Karpas-422 (cell line): ENCODE data around the gene NCOA6. TPM values are rescaled to one million over a fixed set of nuclear protein-coding genes. Genes with fewer than 3 reads are reported as not detected.

Experiments
- DNase-seq: peaks from one replicate; pipeline ENCODE4 v3.0.0-alpha.2; 2015
- H2AFZ ChIP-seq: fragments of 200-600 bp; sonication (generic); 2 replicates; pipeline ENCODE4 v1.6.1; 2014; ENCODE audit warnings: antibody characterized with exemption, low read length, mixed read lengths
- H3K27ac ChIP-seq: fragments of 200-600 bp; sonication (generic); 2 replicates; pipeline ENCODE4 v1.5.1; 2014; ENCODE audit warnings: mild to moderate bottlenecking, low read length, moderate library complexity
- H3K27me3 ChIP-seq: fragments of 200-600 bp; sonication (generic); 2 replicates; pipeline ENCODE4 v1.6.1; 2014; ENCODE audit warnings: low read length, mixed read lengths
- H3K36me3 ChIP-seq: fragments of 200-600 bp; sonication (generic); 2 replicates; pipeline ENCODE4 v1.6.1; 2014; ENCODE audit warnings: low read length, mixed read lengths; ENCODE audit not compliant: insufficient read depth
- H3K4me1 ChIP-seq: fragments of 200-600 bp; sonication (generic); 2 replicates; pipeline ENCODE4 v1.6.1; 2014; ENCODE audit warnings: mild to moderate bottlenecking, low read length, mixed read lengths
- H3K4me2 ChIP-seq: fragments of 200-600 bp; sonication (generic); 2 replicates; pipeline ENCODE4 v1.6.1; 2014; ENCODE audit warnings: low read length, low read depth, mild to moderate bottlenecking; ENCODE audit not compliant: poor library complexity, severe bottlenecking
- H3K4me3 ChIP-seq: fragments of 200-600 bp; sonication (generic); 2 replicates; pipeline ENCODE4 v1.5.1; 2014; ENCODE audit warnings: mild to moderate bottlenecking, antibody characterized with exemption, low read length, mixed read lengths
- H3K79me2 ChIP-seq: fragments of 200-600 bp; sonication (generic); 2 replicates; pipeline ENCODE4 v1.6.1; 2014; ENCODE audit warnings: mild to moderate bottlenecking, low read length, mixed read lengths
- H3K9ac ChIP-seq: fragments of 200-600 bp; sonication (generic); 2 replicates; pipeline ENCODE4 v1.6.0; 2014; ENCODE audit warnings: low read length
- H3K9me2 ChIP-seq: fragments of 200-600 bp; sonication (generic), shearing (Covaris generic); replicated peaks from 2 replicates; pipeline ENCODE4 v1.6.0; 2014; ENCODE audit warnings: mild to moderate bottlenecking, low read length, moderate library complexity; ENCODE audit not compliant: insufficient read depth
- H3K9me3 ChIP-seq: fragments of 300-700, 200-600 bp; sonication (generic); 2 replicates; pipeline ENCODE4 v1.6.1; 2014; ENCODE audit warnings: low read length, mixed read lengths
- H4K20me1 ChIP-seq: fragments of 200-600 bp; sonication (generic); 2 replicates; pipeline ENCODE4 v1.6.1; 2014; ENCODE audit warnings: mild to moderate bottlenecking, antibody characterized with exemption, low read length, low read depth; ENCODE audit not compliant: insufficient read depth
- total RNA-seq: library from RNA; depleted of rRNA; stranded (reverse); fragments of >200 nt; shearing (Covaris generic); gene quantifications from 2 replicates; pipeline ENCODE4 v1.2.3, GENCODE V29; 2014; ENCODE audit warnings: low replicate concordance

NCOA6 gene
- total RNA-seq, 1 experiment from 2014 or later, result 15.4 TPM

DNA sequence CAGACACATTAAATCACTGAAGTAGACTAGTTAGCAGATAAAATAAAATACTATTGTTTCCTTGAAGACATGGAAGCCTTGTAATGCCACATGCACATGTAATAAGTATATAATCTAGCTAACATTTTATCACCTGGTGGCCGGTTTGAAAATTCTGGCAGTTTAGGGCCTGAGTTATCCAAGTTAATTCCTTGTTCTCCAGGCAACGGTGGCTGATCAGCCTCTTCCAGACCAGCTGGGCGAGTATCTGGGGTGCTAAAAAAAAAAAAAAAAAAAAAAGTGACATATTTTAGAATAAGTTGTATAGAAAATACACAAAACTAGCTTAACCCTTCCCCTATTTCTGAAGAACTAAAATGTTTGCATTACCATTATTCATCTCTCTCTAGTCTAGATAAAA lies 78.8 kb downstream of the NCOA6 start:
- H3K4me2 ChIP-seq, result no peak overlapping the region
- H3K4me3 ChIP-seq, result no peak overlapping the region
- H3K79me2 ChIP-seq, result no peaks in the 10 kb centered on the region
- H3K9me3 ChIP-seq, result no peaks in the 10 kb centered on the region
- DNase-seq, result no peak
- H2AFZ ChIP-seq, result no peak overlapping the region
- H3K36me3 ChIP-seq, result peaks cover 50% of the 10 kb centered on the region
- no peak overlapping the region for H3K9ac ChIP-seq
- H4K20me1 ChIP-seq, result no peaks in the 10 kb centered on the region
- H3K27me3 ChIP-seq, result no peaks in the 10 kb centered on the region
- H3K4me1 ChIP-seq, result no peaks in the 10 kb centered on the region
- no peaks in the 10 kb centered on the region for H3K9me2 ChIP-seq
- H3K27ac ChIP-seq, result no peak overlapping the region

DNA sequence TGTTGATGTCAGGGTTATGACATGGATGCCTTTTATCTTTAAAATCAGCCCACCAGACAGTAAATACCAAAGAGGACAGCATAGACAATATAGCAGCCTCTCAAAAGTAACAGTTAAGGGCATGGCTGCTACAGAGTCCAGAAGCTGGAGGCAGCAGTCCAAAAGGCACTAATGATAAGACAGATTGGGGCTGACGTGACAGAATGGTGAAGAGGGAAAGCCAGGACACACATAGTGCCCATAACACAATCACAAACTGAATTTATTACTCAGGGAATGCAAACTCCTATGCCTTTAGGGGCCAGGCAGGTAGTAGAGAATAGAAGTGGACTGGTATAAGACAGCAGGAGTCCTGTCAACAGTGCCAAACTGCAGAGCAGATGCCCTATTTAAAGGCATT lies 80.6 kb downstream of the NCOA6 start:
- no peak overlapping the region for H3K4me3 ChIP-seq
- no peak overlapping the region for H2AFZ ChIP-seq
- no peaks in the 10 kb centered on the region for H3K9me3 ChIP-seq
- no peak overlapping the region for H3K27ac ChIP-seq
- H3K36me3 ChIP-seq, result peaks cover 47% of the 10 kb centered on the region
- H3K4me1 ChIP-seq, result no peaks in the 10 kb centered on the region
- no peaks in the 10 kb centered on the region for H3K79me2 ChIP-seq
- H3K9ac ChIP-seq, result no peak overlapping the region
- H3K27me3 ChIP-seq, result no peaks in the 10 kb centered on the region
- DNase-seq, result no peak
- no peaks in the 10 kb centered on the region for H4K20me1 ChIP-seq
- no peak overlapping the region for H3K4me2 ChIP-seq
- no peaks in the 10 kb centered on the region for H3K9me2 ChIP-seq

DNA sequence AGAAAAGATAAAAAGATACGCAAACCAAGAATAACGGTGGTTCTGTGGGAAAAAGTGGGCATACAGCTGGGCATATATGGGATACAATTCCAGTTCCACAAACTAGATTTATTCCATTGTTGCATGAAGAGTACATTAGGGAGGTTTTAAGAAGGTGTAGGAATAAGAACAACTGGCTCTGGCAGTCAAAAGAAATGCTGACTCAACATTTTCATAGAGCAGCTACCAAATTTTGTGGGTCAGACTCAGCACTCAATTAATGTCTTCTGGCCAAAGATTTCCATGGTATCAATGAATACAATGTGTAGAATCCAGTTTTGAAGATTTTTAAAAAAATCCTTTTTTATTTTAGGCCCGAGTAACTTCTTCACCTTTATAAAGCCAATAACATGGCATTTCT lies 81.1 kb downstream of the NCOA6 start:
- Histone ChIP-seq H3K36me3 (peaks cover 43% of the 10 kb centered on the region), H3K4me3 (no peak overlapping the region), H3K9ac (no peak overlapping the region), H3K9me3 (no peaks in the 10 kb centered on the region), H3K27me3 (no peaks in the 10 kb centered on the region), H2AFZ (no peak overlapping the region), H3K4me1 (no peaks in the 10 kb centered on the region), H3K4me2 (no peak overlapping the region), H4K20me1 (no peaks in the 10 kb centered on the region), H3K27ac (no peak overlapping the region), H3K79me2 (no peaks in the 10 kb centered on the region), H3K9me2 (no peaks in the 10 kb centered on the region)
- no peak for DNase-seq

GRCh38 chr20:34743039-34743438 lies 82.4 kb downstream of the NCOA6 start:
- Histone ChIP-seq H3K27ac (no peak overlapping the region), H3K9me3 (no peaks in the 10 kb centered on the region), H3K4me2 (no peak overlapping the region), H3K9me2 (no peaks in the 10 kb centered on the region), H2AFZ (no peak overlapping the region), H3K4me3 (no peak overlapping the region), H3K79me2 (no peaks in the 10 kb centered on the region), H3K9ac (no peak overlapping the region), H3K36me3 (peaks cover 43% of the 10 kb centered on the region), H3K27me3 (no peaks in the 10 kb centered on the region), H3K4me1 (peaks cover 4% of the 10 kb centered on the region), H4K20me1 (no peaks in the 10 kb centered on the region)
- no peak for DNase-seq

DNA sequence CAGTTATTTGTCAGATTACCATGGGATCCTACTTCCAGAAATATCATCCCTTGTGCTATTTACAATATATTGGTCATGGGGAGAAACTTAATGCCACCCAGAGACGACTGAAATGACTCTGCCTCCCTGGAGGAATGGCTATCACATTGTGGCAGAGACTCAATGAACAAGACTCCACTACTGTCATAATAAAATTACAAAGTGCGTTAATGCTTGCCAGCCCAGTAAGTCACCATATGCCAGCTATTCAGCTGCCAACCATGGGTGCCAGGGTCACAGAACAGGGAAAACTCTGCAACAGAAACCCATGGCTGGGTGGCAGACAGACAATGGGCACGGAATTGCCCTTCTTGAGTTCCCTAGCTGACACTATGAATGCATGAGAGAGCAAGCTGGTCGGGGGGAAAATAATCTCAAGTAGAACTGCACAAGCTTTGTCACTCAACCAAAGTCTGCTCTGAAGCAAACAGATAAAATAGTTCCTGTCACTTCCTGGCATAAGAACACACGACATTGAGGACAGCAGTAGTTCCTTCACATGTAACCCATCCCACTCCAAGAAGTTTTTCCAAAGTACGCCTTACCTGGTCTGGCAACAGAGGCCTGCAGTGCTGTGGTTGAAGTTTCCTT lies 89.2 kb downstream of the NCOA6 start:
- Histone ChIP-seq H3K4me3 (no peak overlapping the region), H3K4me1 (peaks cover 9% of the 10 kb centered on the region), H3K9me3 (no peaks in the 10 kb centered on the region), H3K9me2 (no peaks in the 10 kb centered on the region), H3K27ac (no peak overlapping the region), H3K79me2 (no peaks in the 10 kb centered on the region), H2AFZ (no peak overlapping the region), H3K27me3 (no peaks in the 10 kb centered on the region), H4K20me1 (no peaks in the 10 kb centered on the region), H3K9ac (no peak overlapping the region), H3K36me3 (peaks cover 3% of the 10 kb centered on the region; the same call in 1 of the 2 replicates), H3K4me2 (no peak overlapping the region)
- no peak for DNase-seq

DNA sequence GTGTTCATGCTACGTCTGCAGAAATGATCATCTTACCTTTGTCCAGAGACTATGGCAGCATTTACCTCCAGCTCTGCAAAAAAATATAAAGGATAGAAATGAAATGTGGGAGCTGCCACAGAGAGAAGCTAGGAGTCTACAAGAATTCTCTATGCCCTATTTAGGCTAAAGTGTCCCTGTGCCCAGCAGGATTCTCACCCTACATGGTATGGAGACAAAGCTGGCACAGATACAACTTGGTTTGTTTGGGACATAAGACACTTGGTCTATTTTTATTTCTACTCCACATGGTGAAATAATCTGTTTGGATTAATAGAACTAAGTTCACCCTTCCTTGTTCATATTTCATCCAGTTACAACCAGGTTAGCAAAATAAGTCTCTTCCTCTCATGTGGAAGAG lies 92.9 kb downstream of the NCOA6 start:
- DNase-seq, result no peak
- Histone ChIP-seq H3K4me1 (peaks cover under 1% of the 10 kb centered on the region; the same call in 1 of the 2 replicates), H3K4me2 (no peak overlapping the region), H4K20me1 (no peaks in the 10 kb centered on the region), H3K79me2 (no peaks in the 10 kb centered on the region), H3K9me3 (no peaks in the 10 kb centered on the region), H3K27me3 (no peaks in the 10 kb centered on the region), H3K36me3 (peaks cover 3% of the 10 kb centered on the region; the same call in 1 of the 2 replicates), H3K27ac (no peak overlapping the region), H3K9ac (no peak overlapping the region), H3K9me2 (no peaks in the 10 kb centered on the region), H3K4me3 (no peak overlapping the region), H2AFZ (no peak overlapping the region)

DNA sequence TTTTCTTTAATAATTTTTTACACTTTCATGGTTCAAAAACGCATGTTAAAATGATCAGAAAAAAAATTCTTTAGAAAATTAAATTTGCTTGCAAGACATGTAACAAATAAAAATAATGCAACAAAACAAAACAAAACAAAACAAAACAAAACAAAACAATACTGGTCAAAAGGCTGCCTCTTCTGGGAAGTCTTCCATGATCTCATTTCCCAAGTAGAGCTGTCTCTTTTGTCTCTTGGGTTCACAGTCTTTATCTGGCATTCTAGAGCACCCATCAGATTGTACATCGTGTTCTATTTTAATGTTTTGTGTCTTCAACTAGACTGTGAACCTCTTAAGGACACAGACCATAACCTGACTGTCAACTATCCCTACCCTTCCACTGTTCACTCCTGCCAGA lies 96.0 kb downstream of the NCOA6 start:
- peaks cover 8% of the 10 kb centered on the region; the same call in 1 of the 2 replicates for H3K36me3 ChIP-seq
- no peak for DNase-seq

DNA sequence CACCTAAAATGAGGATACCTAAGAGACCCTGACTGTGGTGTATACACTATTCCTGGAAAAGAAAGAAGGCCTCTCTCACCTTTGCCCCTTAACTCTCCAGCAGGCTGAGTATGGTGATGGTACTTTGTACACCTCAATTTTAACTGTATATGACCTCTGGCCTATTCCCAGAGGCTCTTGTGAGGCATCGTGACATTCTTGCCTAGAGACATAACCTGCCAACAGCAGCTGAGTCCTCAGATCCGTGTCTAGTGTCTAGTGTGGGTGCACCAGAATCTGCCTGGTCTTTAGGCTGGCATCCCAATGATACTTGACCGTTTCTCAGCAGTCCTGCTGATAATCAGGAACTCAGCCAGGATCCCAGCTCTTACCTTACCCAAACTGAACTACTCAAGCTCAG lies 101.3 kb downstream of the NCOA6 start:
- Histone ChIP-seq H3K27me3 (no peaks in the 10 kb centered on the region), H4K20me1 (no peaks in the 10 kb centered on the region), H3K9me3 (no peaks in the 10 kb centered on the region), H2AFZ (no peak overlapping the region), H3K79me2 (no peaks in the 10 kb centered on the region), H3K9me2 (no peaks in the 10 kb centered on the region), H3K36me3 (0 out of 2 replicates have a peak, but pooled peaks cover 8% of the 10 kb centered on the region), H3K27ac (no peak overlapping the region), H3K4me2 (no peak overlapping the region), H3K4me3 (no peak overlapping the region), H3K4me1 (peaks cover 41% of the 10 kb centered on the region), H3K9ac (no peak overlapping the region)
- no peak for DNase-seq

More for the DNA sequence above, 96.0 kb downstream of the NCOA6 start:
- H3K27ac ChIP-seq, result no peak overlapping the region
- no peak overlapping the region for H3K4me3 ChIP-seq
- H3K9me2 ChIP-seq, result no peaks in the 10 kb centered on the region
- no peaks in the 10 kb centered on the region for H3K79me2 ChIP-seq
- no peak overlapping the region for H2AFZ ChIP-seq
- no peaks in the 10 kb centered on the region for H3K27me3 ChIP-seq
- no peak overlapping the region for H3K4me2 ChIP-seq
- H3K4me1 ChIP-seq, result peaks cover 23% of the 10 kb centered on the region
- H3K9ac ChIP-seq, result no peak overlapping the region
- no peaks in the 10 kb centered on the region for H3K9me3 ChIP-seq
- H4K20me1 ChIP-seq, result no peaks in the 10 kb centered on the region
